ENCODE measurements around the gene PLPP6.

GRCh38 chr9:4704129-4704528 is 42.0 kb downstream of the PLPP6 start:
- TF ChIP-seq CTCF (IDR thresholded peaks at IDR 0.05 in 4 of 5, conservative IDR thresholded peaks at IDR 0.05 in 1 of 5), result no peak
- TF ChIP-seq POLR2A (IDR thresholded peaks at IDR 0.05), result no peak

All from gastrocnemius medialis (tissue), 4 donors.